LHCN-M2 (cell line): Measurements from ENCODE around the gene PCSK4. TPM values are rescaled to one million over a fixed set of nuclear protein-coding genes. Genes with fewer than 3 reads are reported as not detected.
"Not testable (repeated sequence)": the region's sequence is repeated elsewhere in the genome, so short reads cannot be mapped to it uniquely, and the experiment has no call there.

Experiments used
- DNase-seq: peaks from one replicate; pipeline ENCODE4 v3.0.0-alpha.2; 2012; ENCODE audit warnings: low read depth
- total RNA-seq: library from RNA; depleted of rRNA; stranded (reverse); fragments of >200 nt; gene quantifications from 2 replicates; pipeline ENCODE4 v1.2.3, GENCODE V29; 2014

Gene PCSK4
- total RNA-seq, 1 experiment from 2014 or later: 5.4 TPM

DNA sequence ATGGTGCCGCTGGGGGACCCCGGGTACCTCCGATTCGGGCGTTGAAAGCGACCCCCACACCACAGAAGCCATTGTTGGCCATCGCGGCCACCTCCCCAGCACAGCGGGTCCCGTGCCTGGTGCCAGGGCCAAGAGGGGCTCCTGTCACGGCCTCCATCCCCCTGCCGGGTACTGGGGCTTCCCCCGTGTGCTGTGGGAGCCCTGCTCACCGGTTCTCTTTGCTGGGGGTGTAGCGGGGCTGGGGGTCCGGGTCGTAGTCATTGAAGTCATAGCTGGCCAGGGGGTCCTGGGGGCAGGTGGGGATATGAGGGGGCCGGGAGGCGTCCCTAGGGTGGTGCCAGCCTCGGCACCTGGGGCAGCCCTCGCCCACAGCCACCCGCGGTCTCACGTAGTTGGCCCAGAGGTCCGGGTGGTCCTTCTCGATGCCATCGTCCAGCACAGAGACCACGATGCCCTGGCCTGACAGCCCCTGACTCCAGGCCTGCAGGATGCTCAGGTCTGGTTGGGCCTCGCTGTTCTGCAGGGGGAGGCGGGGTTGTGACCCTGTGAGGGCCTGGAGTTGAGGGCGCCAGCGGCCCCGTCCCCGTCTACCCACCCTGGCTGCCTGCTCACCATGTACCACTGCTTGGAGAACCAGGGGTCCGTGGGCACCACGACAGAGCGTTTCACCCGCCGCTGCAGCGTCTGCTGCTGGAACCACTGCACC lies 2.4 kb downstream of the PCSK4 start:
- no peak for DNase-seq

- no peak for DNase-seq
These were observed 3.2 kb downstream of the PCSK4 start for GRCh38 chr19:1486720-1487575.

- DNase-seq: no peak
These were observed 6.1 kb downstream of the PCSK4 start for GRCh38 chr19:1483979-1484428.

DNA sequence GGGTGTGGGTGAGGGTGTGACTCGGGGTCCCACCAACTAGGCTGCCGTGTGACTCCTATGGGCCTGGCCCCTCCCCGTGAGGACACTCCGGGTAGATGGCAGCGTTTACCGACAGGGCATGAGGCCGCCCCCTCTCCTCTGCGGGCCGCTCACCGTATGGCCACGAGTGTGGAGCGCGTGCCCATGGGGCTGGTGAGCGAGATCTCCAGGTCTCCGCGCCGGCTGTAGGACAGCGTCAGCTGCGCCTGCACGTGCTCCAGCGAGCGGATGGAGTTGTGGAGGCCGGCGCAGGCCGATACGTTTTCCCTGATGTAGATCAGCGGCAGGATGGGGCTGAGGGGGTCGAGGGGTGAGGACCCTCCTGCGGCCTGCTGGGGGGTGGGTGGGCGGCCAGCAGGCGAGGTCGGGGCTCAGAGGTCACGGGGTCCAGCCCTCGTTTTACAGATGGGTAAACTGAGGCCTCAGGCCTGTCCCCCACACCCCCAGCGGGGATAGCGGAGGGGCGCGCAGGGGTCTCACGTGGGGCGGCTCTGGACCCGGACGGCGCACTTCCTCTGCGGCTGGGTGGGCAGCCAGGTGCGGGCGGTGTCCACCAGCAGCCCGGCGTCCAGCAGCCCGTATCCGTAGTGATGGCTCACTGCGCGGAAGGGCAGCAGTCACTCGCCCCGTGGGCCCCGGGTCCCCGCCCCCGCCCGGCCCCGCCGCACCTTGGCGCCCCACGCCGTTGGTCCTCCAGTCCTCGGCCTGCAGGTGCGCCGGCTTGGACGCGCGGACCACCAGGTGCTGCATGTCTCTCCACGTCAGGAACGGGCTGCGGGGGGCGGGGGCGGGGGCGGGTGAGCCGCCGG lies 6.8 kb downstream of the PCSK4 start:
- no peak for DNase-seq

- no peak for DNase-seq
These were observed 7.6 kb downstream of the PCSK4 start for GRCh38 chr19:1482361-1483130.

- DNase-seq: no peak
These were observed 8.2 kb downstream of the PCSK4 start for GRCh38 chr19:1481893-1482360.

DNA sequence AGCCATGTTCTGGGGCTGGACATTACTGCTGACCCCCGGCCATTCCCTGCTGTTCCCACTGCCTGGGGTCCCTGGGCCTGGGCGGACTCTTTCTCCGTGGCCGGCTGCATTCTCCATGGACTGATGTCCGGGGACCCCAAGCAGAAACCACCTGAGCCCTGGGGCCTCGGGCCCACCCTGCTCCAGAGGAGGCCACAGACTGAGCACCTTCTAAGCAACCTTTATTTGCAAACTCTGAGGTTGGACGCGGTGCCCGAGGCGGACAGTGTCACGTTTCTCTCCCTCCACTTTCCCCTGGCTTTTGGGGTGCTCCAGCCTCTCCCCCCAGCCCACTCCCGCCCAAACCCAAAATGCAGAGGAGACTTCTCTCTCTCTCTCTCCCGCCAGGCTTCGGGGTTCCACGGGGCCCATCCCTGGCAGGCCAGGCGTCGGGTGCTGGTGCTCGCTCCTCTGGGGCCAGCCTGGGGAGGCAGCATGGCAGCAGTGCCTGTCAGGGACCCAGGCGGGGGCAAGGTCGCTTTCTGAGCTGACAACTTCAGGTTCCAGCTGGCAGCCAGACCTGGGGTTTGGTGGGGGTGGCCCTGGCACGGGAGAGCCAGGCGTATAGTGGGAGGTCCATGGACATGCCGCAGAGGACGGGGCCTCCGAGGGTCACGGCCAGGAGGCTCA lies 8.8 kb downstream of the PCSK4 start:
- DNase-seq: no peak

DNA sequence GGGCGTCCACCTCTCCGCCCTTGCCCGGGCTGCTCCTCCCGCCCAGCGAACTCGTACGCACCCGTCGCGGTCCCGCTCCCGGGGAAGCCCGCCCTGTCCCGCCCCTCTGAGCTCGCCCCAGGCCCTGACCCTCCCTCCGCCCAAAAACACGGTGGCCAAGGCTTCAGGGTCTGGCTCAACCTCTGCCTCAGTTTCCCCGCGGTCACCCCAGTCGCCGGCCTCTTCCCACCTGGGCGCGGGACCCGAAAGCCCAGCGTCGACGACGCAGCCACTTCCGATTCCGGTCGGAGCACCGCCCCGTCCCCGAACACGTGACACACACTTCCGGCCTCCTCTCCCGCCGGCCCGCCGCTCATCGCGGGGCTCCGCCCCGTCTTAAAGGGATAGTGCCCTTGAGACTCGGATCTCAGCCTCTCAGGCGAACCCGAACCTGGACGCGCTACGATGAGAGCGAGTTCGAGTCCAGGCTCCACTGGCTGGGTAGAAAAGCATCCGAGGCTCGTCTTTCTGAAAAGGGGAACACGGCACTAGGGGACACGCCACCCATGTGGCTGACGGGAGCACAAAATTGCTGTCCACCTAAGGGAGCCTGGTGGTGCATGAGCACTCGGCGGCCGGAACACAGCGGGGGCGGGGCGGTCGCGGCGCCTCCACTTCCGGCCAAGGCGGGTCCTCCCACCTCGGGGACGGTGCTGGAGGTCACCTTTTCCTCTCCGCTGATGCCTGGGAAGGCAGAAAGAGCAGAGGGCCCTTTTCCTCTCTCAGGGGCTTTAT lies 11.0 kb downstream of the PCSK4 start, which contains the start of gene C19orf25:
C19orf25 (minus strand) TSS at position 282 of the 774 bp plus-strand sequence. CDS start 312 bp downstream, outside the sequence.
- peak; percentile 89 for DNase-seq

DNA sequence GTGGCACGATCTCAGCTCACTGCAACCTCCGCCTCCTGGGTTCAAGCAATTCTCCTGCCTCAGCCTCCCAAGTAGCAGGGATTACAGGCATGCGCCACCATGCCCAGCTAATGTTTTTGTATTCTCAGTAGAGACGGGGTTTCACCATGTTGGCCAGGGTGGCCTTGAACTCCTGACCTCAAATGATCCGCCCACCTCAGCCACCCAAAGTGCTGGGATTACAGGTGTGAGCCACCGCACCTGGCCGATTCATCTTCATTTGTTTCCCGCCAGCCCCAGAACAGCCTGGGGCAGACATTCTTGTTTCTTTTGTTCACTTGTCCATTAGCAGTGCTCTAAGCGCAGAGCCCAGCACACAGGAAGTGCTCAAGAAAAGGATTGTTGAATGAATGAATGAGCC lies 13.1 kb downstream of the PCSK4 start:
- not testable (repeated sequence) for DNase-seq

GRCh38 chr19:1475751-1476437 lies 14.3 kb downstream of the PCSK4 start:
- DNase-seq: no peak

- DNase-seq: no peak
These were observed 15.3 kb downstream of the PCSK4 start for GRCh38 chr19:1474765-1475351.

GRCh38 chr19:1474011-1474764 lies 16.0 kb downstream of the PCSK4 start:
- no peak for DNase-seq

GRCh38 chr19:1473085-1473851 lies 16.9 kb downstream of the PCSK4 start:
- DNase-seq: no peak

DNA sequence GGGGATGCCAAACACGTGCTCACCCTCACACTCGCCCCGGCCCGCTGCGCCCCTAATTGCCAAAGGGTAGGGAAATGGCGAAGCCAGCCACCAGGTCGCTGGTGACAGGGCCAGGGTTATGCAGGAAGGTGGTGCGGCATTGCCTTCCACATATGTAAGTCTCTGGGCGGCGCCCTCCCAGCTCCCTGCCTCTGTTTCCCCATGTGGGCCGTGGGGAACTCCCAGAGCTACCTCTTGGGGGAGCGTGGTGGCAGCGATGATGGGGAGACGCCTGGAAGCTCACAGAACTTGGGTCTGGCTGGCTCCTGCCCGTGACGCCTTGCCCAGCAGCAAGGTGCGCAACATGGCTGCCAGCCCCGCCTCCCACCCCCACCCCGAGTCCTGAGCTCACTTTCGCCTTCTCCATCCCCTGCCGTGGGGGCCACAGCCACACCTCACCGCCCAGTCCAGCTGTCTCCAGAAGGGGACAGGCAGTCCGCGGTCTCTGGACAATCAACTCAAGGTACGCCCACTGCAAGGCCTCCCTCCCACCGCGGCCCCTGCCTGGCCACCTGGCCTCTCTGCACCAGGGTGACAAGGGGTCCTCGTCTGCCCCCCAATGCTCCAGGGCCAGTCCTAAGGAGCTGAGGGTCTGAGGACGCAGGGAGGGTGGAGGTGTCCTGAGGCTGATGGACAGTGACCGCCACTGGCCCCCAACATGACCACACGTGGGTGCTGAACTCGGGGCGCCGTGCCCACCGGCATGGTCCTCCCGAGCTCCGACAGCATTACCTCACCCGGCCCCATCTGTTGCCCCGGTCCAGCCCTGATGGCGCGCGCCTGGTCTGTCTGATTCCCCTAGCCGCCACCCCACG lies 17.7 kb downstream of the PCSK4 start:
- DNase-seq: no peak

DNA sequence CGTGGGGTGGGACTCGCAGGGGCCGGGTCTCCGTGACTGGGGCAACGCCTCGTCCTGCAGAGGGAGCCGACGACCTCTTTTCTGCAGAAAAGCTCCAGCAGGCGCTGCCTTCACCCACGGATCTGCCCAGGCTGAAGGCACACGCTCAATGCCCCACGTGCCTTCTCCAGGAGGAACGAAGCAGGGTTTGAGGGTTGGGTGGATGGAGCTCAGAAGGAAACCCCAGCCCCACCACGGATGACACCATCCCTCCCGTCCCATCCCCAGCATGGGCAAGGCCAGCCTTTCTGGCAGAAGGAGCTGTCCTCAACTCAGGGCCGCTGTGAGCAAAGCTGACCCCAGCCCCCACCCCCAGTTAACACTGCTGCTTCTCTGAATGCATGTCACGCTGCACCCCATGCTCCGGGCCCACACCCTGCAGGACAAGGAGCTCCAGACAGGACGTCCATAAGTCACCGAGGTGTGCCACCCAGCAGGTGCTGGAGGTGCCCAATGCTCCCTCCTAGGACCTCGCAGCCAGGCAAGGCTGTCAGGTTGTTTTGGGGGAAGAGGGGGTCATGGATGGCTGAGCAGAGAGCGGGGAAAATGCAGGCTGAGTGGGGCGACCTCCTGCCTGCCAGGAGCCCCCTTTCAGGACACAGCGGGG lies 18.5 kb downstream of the PCSK4 start:
- no peak for DNase-seq
